Left colon (tissue), 2 donors: ENCODE measurements around the gene HDAC9. TPM values are rescaled to one million over a fixed set of nuclear protein-coding genes. Genes with fewer than 3 reads are reported as not detected.
"Not testable (repeated sequence)": the region's sequence is repeated elsewhere in the genome, so short reads cannot be mapped to it uniquely, and the experiment has no call there.

Experiments
- ATAC-seq: fragments of 200-7000 bp; cut with Tn5 transposase; one replicate; pipeline ENCODE4 v1.9.1; 2020; ENCODE audit warnings: mild to moderate bottlenecking, moderate library complexity
- DNase-seq, 2 donors: peaks; one replicate each; pipeline ENCODE4 v3.0.0-alpha.2; 2020
- intact Hi-C, 2 donors: fragments of 100-400 bp; cut with DNase I in 1 of 2; cut with micrococcal nuclease in 1 of 2; formaldehyde crosslinking; loops; one replicate each; pipeline versions ENCODE4 v1.11.2 to v1.14.0; 2022; cut with DNase I, micrococcal nuclease
- total RNA-seq, 2 donors: library from RNA; stranded (reverse); fragmentation: NEBNext Ultra II Directional; extraction: Animal tissue kit (Norgen Biotek cat#: 25700); gene quantifications; one replicate each; pipeline ENCODE4 v1.2.1, GENCODE V29; 2021
- donor health status: DM: no; HTN: no; CAD: no.
- donor health status: DM: yes; HTN: yes; CAD: no.

Gene HDAC9
- total RNA-seq, 2 donors from 2014 or later = 12.3 to 21.7 TPM

DNA sequence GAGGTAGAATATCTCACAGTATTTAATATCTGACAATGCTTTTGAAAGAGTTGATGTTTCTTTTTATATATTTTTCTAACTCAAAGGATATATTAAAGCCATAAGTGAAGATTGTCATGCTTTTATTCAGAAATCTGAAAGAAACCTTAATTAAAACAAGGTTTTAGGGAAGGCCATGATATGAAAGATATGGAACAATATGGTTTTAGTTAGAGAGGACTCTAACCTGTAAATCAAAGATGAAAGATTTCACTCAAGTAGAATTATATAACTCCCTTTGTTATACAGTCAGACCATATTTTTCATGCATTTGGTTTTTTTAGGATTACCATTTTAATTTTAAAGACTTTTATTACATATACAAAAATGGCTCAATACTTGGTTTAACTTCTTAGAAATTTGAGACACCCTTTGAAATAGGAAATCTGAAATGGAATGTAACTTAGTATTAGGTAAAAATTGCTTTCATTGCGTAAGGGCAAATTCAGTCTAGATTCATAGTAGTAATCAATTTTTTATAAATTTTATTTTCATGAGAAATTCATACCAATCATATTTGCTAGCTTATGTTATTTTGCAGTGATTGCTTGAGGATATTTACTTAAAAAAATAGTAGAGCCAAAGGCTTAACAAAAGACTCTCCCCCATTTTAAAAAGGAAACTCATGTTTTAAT lies 502.1 kb downstream of the HDAC9 start:
- intact Hi-C loops = no loop called here
- DNase-seq = no peak
- ATAC-seq = no peak

DNA sequence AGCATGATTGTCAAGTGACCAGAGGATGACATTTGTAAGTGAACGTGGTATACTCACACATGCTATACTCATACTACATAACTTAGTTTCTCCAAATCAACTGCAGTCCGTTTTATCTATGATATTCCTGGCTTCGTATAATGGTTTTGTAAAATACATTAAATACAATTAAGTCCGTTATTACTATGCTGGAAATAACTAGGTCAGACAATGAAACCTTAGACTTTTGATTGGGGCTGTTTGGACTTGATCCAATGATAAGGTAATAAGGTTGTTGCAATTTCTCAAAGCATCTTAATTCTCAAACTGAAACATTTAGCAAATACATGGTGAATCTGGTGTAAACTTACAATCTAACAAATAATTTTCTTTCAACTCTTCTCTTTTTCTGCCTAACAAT lies 504.9 kb downstream of the HDAC9 start:
- DNase-seq = no peak
- intact Hi-C loops = no loop called here
- ATAC-seq = no peak

DNA sequence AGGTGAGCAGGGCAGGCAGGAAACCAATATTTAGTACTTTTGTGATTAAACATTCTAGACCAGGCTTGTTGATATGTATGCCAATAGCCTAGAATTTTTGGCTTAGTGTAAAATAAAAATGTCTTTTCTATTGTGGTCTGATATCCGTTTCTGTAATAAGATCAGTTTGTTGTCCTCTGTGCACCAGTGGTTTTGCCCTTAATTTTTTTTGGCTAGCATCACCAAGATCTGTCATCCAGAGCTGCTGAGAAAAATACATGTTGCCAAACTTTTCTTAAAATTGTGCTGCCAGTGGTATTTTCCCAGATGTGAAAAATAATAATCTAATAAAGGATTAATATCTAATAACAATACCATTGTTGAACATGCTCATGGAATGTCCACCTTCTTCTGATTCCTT lies 506.3 kb downstream of the HDAC9 start:
- no peak for DNase-seq
- intact Hi-C loops = no loop called here
- ATAC-seq = no peak

DNA sequence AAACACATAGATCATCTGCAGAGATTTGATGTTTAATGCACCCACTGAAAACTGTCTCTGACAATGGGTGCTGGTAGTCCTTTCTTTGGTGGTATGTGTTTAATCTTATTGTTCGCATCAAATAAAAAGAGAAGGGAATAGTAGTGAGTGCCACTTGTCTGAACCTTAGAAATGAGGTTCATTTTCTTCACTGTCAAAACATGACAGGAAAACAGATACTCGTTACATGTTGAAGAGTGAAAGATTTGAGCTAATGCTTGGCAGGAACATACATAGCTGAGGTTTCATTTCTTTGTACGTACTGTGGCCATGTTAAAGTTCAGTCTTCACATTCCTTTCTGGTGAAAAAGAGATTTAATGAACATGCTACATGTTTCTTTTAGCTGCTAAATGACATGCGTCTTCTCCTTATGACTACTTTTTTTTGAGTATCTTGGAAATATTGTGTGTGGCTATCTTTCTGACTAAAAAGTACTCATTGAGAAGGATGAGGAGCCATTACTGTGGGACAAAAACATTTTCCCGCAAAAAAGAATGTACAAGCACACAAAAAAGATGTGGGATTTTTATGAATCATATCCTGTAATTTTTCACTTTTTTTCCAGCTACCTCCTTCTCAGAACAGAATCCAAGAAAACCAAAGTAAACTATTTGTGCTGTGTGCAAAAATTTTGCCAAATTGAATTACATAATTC lies 513.8 kb downstream of the HDAC9 start:
- DNase-seq (no peak), ATAC-seq (no peak)
- intact Hi-C loops = no loop called here

DNA sequence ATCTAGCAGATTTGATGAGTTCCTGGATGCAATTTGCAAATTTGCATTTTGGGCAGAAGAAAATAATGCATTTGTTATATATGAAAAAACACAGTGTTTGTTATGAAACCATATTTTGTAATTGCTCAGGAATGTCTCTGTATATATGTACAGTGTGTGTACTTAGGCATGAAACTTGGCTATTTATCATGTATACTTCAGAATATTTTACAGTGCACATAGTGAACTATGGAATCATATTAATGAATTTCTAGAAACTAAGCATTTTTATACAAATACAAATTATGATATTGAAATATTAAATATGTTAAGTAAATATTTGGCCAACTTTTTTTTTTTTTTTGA lies 514.4 kb downstream of the HDAC9 start:
- ATAC-seq = no peak
- intact Hi-C loops = no loop called here
- DNase-seq = no peak

DNA sequence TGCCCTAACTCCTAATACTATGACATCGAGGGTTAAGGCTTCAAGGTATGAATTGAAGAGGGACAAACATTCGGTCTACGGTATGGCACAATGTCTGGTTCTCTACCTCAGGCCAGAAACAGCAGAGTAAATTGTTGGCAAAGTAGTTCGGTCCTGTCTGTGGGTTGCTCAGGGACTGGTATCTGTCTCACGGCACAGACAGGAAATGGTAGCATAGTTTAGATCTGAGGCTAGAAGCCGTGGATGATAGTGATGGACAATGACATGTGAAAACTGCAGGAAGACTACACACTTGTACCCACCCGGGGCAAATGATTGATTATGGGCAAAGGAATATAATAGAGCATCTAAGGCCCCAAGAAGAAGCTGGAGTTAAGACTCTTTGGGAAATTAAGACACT lies 515.7 kb downstream of the HDAC9 start:
- intact Hi-C loops = no loop called here
- ATAC-seq (no peak), DNase-seq (no peak)

DNA sequence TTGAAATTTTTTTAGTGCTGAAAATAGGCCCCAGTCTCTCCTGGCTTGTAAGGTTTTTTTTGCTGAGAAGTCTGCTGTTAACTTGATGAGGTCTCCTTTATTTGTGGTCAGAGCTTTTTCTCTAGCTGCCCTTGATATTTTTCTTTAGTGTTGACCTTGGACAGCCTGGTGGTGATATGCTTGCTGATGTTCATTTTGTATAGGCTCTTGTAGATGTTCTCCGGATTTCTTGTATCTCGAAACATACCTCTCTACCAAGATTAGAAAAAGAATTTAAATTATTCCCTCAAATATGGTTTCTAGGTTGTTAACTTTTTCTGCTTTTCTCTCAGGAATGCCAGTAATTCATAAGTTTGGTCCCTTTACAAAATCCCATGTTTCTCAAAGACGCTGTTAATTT lies 519.5 kb downstream of the HDAC9 start:
- intact Hi-C loops = no loop called here
- DNase-seq (no peak), ATAC-seq (no peak)

DNA sequence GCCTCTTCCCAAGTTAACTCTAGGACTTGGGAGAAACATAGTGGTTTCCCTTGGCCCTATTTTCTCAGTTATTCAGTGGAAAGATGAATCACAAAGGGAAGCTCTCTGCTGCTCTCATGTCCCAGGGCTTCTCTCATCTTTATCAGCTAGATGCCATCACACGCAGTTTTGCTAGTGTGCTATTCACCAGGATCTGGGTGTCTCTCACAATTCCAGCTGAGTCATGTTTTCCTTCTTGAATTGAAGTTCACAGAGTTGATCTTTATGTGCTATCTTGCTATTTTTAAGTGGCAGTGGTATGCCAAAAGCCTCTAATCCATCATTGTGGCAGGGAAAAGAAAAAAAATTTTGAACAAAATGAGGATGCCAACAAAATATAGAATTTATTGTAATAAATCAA lies 520.6 kb downstream of the HDAC9 start:
- no peak for ATAC-seq
- intact Hi-C loops = no loop called here
- DNase-seq = no peak

DNA sequence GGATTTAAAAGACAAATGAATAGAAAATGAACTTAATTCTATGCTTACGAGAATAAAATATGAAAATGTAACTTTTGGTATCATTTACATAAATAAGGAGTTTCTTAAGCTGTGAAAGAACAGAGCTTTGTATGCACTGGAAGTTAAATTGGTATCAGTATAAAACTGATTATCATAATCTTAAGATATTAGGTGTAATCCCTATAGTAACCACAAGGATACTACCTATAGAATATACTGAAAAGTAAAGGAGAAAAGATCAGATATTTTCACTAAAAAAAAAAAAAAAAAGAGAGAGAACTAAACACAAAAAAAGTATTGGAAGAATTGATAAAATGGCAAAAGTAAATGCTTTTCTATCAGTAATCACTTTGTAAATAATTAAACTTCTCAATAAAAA lies 521.8 kb downstream of the HDAC9 start:
- intact Hi-C loops = no loop called here
- no peak for ATAC-seq
- no peak for DNase-seq

DNA sequence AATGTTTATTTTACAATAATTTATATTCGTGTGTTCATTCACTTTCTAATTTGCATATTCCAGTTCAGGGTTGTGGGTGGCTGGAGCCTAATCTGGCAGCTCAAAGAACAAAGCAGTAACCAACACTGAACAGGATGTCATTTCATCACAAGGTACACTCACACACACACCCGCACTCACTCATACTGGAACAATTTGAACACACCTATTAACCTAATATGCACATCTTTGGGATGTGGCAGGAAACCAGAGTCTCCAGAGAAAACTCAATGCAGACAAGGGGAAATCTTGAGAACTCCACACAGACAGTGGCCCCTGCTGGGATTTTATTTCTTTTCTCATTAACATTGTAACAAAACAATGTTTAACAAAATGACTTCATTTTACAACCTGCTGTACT lies 524.5 kb downstream of the HDAC9 start:
- DNase-seq = no peak
- no peak for ATAC-seq
- intact Hi-C loops = no loop called here

DNA sequence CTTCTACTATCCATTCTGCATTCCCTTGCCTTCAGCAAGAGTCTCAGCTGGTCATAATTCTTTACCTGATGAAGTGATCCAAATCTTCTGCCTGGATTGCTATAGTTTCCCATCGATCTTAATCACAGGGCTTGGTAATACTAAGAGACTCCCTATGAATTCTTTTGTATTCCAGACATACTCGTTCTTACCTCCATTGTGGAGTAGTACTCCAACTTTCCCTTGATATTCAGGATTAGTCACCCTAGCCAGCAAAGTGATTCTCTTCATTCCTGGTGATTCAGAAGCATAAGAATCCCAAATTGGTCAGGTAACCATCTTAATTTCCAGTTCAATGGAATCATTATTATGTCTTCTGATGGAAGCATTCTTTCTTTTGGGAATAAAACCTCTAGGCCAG lies 525.2 kb downstream of the HDAC9 start:
- no peak for ATAC-seq
- DNase-seq = no peak
- intact Hi-C loops = no loop called here

DNA sequence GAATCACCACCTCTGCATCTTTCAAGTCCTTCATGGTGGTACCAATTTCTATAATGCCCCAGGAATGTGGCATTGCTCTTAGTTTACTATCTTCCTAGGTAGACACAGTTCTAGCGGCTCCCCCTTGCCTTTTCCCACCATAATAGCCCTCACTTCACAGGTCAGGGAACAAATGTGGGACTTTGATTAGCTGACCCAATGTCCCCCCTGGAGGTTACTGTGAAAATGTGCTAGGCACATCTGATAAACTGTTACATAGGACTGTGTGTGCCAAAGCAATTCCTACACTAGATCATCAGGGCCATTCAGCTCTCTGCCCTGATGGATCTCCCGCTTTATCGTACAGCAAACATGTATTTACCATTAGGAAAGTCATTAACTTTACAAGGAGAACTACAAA lies 527.9 kb downstream of the HDAC9 start:
- no peak for DNase-seq
- intact Hi-C loops = no loop called here
- ATAC-seq = no peak

DNA sequence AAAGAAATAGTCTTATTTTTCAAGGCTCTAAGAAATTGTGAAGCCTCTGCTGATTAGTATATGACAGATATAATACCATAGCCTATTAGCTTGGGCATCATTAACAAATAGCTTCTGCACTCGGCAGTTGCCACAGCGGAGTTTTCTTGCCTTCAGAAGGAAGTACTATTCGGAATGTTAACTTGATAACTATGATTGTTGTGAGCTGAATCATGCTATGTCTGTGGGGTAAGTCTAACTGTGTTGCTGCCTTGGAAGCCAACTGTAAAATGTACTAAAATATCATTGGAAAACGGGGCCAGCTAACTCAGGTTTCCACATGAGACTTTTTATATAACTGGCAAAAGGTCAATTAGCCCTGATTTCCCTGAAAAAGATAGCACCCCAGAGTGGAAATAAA lies 528.7 kb downstream of the HDAC9 start:
- DNase-seq = no peak
- no peak for ATAC-seq
- intact Hi-C loops = no loop called here

DNA sequence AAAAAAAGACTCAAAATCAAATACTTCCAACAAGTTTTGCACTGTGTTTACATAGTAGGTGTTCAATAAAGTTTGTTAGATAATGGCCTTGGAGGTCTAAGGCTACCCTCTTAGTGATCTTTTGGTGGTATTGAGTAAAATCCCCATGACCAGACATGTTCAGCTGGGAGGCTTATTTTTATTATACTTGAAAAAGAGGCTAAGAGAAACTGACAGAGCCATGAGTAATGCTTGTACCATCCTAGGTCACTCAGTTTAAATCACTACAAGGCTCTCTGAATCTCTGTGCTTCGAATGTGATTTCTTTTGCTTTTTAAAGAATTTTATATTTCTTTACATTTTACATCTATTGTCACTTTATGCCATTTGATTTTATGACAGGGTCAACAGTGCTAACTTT lies 531.3 kb downstream of the HDAC9 start:
- ATAC-seq = no peak
- intact Hi-C loops = no loop called here
- no peak for DNase-seq

DNA sequence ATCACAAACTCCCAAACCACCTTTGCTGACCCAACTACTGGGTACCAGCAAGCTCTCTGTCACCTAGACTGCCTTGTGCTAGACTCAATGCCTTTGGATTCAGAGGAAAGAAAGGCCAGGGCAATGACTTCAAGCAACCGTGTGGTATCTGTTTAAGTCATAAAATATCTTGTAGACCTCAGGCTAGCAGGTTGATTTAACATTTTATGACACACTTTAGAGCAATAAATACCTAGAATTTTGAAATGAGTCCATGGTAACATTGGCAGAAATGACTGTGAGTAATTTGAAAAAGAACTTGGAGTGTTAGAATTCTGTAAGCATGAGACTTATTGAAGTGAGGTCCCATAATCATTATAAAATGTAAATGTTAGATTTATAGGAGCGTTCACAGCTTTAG lies 534.7 kb downstream of the HDAC9 start:
- ATAC-seq (no peak), DNase-seq (no peak)
- intact Hi-C loops = no loop called here

DNA sequence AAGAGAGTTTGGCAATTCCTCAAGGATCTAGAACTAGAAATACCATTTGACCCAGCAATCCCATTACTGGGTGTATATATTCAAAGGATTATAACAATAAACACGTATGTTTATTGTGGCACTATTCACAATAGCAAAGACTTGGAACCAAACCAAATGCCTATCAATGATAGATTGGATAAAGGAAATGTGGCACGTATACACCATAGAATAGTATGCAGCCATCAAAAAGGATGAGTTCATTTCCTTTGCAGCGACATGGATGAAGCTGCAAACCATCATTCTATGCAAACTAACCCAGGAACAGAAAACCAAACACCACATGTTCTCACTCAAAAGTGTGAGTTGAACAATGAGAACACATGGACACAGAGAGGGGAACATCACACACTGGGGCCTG lies 537.4 kb downstream of the HDAC9 start:
- ATAC-seq, intact Hi-C loops, DNase-seq: not testable (repeated sequence)

DNA sequence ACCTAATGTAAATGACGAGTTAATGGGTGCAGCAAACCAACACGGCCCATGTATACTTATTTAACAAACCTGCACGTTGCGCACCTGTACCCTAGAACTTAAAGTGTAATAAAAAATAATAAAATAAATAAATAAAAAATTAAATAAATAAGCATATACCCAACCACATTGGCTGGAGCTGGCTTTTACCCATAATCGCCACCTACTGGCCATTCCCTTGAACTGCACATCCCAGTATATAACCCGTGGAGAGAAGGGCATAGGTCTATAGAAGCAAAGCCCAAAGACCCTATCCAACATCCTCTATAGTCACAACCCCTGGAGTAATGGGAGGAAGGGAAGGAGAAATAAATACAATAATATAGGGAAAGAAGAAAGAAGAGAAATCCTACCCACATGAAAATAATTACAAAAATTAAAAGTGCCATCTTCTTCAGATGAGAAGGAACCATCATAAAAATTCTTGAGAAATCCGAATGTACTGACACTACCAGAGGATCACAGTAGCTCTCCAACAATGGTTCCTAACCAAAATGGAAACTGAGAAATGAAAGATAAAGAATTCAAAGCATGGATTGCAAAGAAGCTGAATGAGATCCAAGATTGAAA lies 556.3 kb downstream of the HDAC9 start:
- peak in 1 of 2 donors; percentile 35 for DNase-seq
- ATAC-seq = no peak
- intact Hi-C loops = no loop called here
